Subcutaneous abdominal adipose tissue (tissue), 5 donors: ENCODE data around the gene PLN.

Experiments used
- H3K27ac ChIP-seq: one replicate; pipeline ENCODE4 v1.7.0; 2013; ENCODE audit warnings: low read depth, mild to moderate bottlenecking, inconsistent platforms, low read length, moderate library complexity
- H3K27me3 ChIP-seq, 5 donors: one replicate each; pipeline ENCODE4 v1.7.0; 2013; ENCODE audit warnings: low read length in 5 of 5, inconsistent platforms in 1 of 5; ENCODE audit not compliant: control insufficient read depth in 5 of 5, insufficient read depth in 4 of 5
- H3K36me3 ChIP-seq, 5 donors: one replicate each; pipeline ENCODE4 v1.7.0; 2013; ENCODE audit warnings: low read length in 5 of 5; ENCODE audit not compliant: control insufficient read depth in 5 of 5, insufficient read depth in 5 of 5
- H3K4me1 ChIP-seq, 5 donors: one replicate each; pipeline ENCODE4 v1.7.0; 2013; ENCODE audit warnings: low read length in 5 of 5, mild to moderate bottlenecking in 3 of 5, moderate library complexity in 1 of 5; ENCODE audit not compliant: control insufficient read depth in 5 of 5, insufficient read depth in 5 of 5
- H3K4me3 ChIP-seq, 5 donors: one replicate each; pipeline ENCODE4 v1.7.0; 2013; ENCODE audit warnings: low read length in 5 of 5, low read depth in 1 of 5
- H3K9ac ChIP-seq, 5 donors: one replicate each; pipeline ENCODE4 v1.7.0; 2013; ENCODE audit warnings: low read length in 5 of 5, mild to moderate bottlenecking in 4 of 5, moderate library complexity in 3 of 5
- H3K9me3 ChIP-seq, 5 donors: one replicate each; pipeline ENCODE4 v1.7.0; 2013; ENCODE audit warnings: low read length in 5 of 5; ENCODE audit not compliant: control insufficient read depth in 5 of 5
- donor health status: healthy.
- donor health status: healthy.
- donor health status: healthy.
- donor health status: healthy.
- donor health status: healthy.

Gene PLN

DNA sequence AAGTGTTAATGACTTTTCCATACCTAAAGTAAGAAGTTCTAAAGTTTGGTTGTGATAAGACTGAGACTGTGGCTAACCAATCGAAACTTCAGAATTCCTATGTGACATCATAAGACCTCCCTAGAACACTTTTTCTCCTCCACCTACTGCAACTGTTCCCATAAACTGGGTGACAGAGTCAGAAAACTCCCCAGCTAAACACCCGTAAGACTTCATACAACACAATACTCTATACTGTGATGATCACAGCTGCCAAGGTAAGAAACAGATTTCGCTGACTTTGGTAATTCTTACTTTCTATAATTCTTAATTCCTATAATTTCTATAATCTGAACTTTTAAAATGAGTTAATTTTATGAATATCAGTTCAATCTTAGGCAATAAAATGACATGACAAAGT is at the start of gene PLN:
TSS of gene PLN (plus strand) at position 161 of the 400 bp plus-strand sequence. CDS start 10,626 bp downstream, outside the sequence.
- H3K27ac ChIP-seq: no peak within 1 kb of the TSS
- H3K36me3 ChIP-seq: no peaks in the 10 kb centered on the region
- peaks cover 0 to 19% (median 8%) of the 10 kb centered on the region in 5 donors for H3K4me1 ChIP-seq
- no peaks in the 10 kb centered on the region for H3K27me3 ChIP-seq
- no peaks in the 10 kb centered on the region for H3K9me3 ChIP-seq
- no peak within 1 kb of the TSS for H3K9ac ChIP-seq
- H3K4me3 ChIP-seq: no peak within 1 kb of the TSS

DNA sequence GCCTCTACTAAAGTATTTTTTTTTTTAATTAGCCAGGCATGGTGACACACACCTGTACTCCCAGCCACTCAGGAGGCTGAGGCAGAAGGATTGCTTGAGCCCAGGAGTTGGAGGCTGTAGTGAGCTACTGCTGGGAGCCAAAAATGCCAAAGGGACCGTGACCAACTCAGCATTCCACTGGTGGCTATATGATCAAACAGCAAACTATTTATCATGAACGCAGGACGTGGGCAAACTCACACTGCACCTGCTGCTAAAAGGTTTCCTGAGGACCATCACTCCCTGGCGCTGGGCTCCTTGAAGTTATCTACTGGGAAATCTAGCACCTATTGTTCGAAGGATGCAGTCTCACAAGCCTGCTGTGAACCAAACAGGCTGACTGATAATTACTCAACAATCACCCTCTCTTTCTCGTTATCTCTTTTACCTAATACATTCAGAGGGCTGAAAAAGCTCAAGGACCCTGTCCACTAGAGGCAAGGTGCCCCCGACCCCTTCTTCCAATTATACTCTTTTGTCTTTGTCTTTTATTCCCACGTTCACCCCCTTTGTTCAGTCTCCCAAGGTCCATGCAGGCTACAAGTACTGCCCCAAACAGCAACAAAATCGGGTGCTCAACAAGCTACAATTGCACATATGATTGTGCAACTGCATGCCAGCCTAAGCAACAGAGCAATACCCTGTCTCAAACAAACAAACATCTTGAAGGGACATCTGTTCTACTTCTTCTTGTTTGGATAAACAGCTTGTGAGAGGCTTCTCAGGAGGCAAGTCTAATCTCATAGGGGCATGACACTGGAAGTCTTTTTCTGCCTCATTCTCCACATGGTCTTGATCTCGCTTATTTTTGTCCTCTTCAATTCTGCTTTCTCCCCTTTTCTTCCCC is 47.7 kb upstream of the PLN start:
- Histone ChIP-seq H3K4me1 (no peaks in the 10 kb centered on the region), H3K36me3 (peaks cover 7 to 13% (median 10%) of the 10 kb centered on the region in 5 donors), H3K9ac (no peak overlapping the region), H3K4me3 (no peak overlapping the region), H3K27ac (no peak overlapping the region), H3K9me3 (no peaks in the 10 kb centered on the region), H3K27me3 (no peaks in the 10 kb centered on the region)

DNA sequence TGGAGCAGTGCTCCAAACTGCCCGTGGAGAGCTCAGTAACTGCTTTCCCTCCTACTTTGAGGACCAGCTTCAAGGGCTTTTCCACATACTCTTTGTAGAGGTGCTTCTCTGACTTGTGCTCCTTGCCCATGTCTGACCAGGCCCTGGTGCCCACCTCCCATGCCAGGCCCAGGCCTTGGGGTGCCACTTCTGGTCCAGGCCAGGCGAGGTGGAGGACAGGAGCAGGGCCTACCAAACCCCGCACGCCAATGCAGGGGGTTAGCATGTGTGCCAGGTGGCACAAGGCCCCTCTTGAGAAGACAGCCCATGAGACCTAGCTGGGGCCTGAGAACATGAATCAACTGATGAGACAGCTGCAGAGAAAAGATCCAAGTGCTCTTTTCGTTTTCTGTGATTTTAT is 47.0 kb upstream of the PLN start:
- Histone ChIP-seq H3K27ac (no peak overlapping the region), H3K36me3 (peaks cover 2 to 9% (median 4%) of the 10 kb centered on the region in 5 donors), H3K9ac (no peak overlapping the region), H3K4me3 (no peak overlapping the region), H3K9me3 (no peaks in the 10 kb centered on the region), H3K27me3 (no peaks in the 10 kb centered on the region), H3K4me1 (no peaks in the 10 kb centered on the region)

DNA sequence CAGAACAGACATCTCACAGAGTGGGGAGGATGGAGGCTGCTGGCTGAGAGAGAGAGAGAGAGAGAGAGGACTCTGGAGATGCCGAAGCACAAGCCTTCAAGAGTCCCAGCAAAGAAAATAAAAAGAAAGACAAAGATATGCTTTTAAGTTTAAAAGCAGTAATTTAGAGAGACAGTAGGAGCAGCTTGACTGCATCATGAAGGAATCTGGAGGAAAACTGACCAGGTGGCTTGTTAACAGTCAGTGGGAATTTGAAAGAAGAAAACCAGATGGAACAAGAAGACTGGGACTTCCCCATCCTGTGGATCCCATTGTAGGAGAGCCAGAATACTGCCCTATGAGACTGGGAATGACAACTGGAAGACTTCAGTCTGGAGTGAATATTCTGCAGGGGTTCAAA is 46.3 kb upstream of the PLN start:
- Histone ChIP-seq H3K4me1 (no peaks in the 10 kb centered on the region), H3K36me3 (peaks cover 2 to 9% (median 4%) of the 10 kb centered on the region in 5 donors), H3K27ac (no peak overlapping the region), H3K4me3 (no peak overlapping the region), H3K9ac (no peak overlapping the region), H3K9me3 (no peaks in the 10 kb centered on the region), H3K27me3 (no peaks in the 10 kb centered on the region)

DNA sequence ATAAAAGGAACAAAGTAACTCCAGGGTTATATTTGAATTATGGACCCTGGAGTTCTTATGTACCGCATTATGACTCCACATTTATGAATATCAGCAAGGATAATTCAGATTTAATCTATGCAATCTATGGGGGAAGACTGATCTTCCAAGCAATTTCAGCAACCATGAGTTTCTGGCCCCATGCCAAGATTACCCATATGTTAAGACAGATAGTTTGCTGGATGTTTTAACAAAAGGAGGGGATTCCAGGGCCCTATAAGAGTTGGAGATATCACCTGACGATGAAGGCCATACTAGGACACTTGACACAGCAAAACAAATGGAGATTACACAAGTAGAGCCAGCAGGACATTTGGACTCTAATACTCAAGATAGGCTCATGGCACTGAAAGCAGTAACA is 45.9 kb upstream of the PLN start:
- Histone ChIP-seq H3K4me1 (no peaks in the 10 kb centered on the region), H3K9me3 (no peaks in the 10 kb centered on the region), H3K27me3 (no peaks in the 10 kb centered on the region), H3K4me3 (no peak overlapping the region), H3K36me3 (peaks cover 2 to 9% (median 4%) of the 10 kb centered on the region in 5 donors), H3K27ac (no peak overlapping the region), H3K9ac (no peak overlapping the region)

DNA sequence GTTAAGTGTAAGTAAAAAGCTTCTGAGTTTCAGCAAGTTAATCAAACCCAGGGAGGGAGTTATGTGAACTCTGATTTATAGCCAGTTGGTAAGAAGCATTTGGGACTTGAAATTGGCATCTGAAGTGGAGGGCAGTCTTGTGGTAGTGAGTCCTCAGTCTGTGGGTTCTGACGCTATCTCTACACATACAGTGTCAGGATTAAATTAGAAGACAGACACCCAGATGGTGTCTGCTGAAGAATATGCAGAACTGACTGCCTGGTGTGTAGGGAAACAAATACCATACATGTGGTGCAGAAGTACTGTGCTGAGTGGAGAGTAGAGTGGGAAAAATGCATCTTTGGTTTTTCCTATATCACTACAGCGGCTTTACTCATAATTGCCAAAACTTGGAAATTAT is 43.5 kb upstream of the PLN start:
- Histone ChIP-seq H3K9ac (no peak overlapping the region), H3K36me3 (peaks cover 2 to 9% (median 4%) of the 10 kb centered on the region in 5 donors)

DNA sequence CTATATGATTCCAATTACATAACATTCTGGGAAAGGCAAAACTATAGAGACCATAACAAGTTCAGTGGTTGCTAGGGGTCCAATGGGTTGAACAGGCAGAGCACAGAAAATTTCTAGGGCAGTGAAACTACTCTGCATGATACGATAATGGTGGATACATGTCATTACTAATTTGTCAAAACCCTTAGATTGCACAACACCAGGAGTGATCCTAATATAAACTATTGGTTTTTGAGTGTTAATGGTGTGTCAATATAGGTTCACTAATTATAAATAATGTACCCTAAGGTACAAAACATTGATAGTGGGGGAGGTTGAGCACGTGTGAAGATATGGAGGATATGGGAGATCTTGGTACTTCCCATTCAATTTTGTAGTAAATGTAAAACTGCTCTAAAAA is 42.4 kb upstream of the PLN start:
- Histone ChIP-seq H3K4me3 (no peak overlapping the region), H3K27me3 (no peaks in the 10 kb centered on the region), H3K4me1 (no peaks in the 10 kb centered on the region), H3K27ac (no peak overlapping the region), H3K9ac (no peak overlapping the region), H3K9me3 (no peaks in the 10 kb centered on the region), H3K36me3 (peaks cover 2 to 9% (median 4%) of the 10 kb centered on the region in 5 donors)

More for the DNA sequence above, 43.5 kb upstream of the PLN start:
- no peak overlapping the region for H3K4me3 ChIP-seq
- no peaks in the 10 kb centered on the region for H3K4me1 ChIP-seq
- H3K27me3 ChIP-seq: no peaks in the 10 kb centered on the region
- no peak overlapping the region for H3K27ac ChIP-seq
- no peaks in the 10 kb centered on the region for H3K9me3 ChIP-seq

DNA sequence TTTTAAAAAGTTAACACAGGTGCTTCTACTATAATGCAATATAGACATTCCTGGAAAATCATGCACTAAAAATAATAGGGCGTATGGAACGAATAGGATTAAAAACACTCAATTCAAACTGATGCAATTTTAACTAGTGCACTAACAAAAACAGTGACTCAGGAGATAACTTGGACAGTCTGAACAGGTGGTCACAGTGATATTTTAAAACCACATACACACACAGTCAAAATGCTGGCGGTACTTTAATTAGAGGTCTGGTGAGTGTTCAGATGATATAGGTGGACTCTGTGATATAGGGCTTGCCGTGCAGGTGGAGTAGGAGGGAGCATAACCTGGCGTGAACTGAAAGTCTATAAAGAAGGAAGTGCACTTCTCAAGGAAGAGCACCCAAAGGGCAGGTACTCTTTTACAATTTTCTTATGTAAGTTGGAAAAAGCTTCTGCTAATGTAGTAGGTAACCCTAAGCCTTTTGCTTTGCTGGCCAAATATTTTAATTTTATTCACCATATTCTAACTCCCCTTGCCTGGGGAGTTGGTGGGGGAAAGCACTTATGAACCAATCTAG is 41.9 kb upstream of the PLN start:
- peaks cover 2 to 7% (median 4%) of the 10 kb centered on the region in 5 donors for H3K36me3 ChIP-seq
- no peak overlapping the region for H3K4me3 ChIP-seq
- H3K27ac ChIP-seq: no peak overlapping the region
- no peaks in the 10 kb centered on the region for H3K27me3 ChIP-seq
- H3K9me3 ChIP-seq: no peaks in the 10 kb centered on the region
- no peaks in the 10 kb centered on the region for H3K4me1 ChIP-seq
- H3K9ac ChIP-seq: no peak overlapping the region

DNA sequence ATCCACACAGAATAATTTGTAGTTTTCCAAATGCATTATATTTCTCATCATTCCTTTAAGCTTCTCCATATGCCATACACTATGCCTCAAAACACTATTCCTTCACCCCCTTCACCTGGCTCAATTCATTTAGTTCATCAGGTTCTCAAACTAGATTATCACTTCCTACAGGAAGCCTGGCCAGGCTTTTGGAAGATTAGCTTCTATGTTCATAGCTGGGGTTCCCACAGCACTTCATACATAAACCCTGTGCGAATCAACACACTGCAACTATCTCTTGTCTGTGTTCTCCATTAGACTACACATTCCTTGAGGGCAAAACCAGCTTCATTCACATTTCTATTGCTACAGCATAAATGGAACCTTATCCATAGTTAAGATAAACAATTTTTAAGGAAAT is 40.5 kb upstream of the PLN start:
- Histone ChIP-seq H3K27me3 (no peaks in the 10 kb centered on the region), H3K9me3 (no peaks in the 10 kb centered on the region), H3K4me1 (peaks cover 0 to 4% (median 0%) of the 10 kb centered on the region in 5 donors), H3K4me3 (no peak overlapping the region), H3K36me3 (peaks cover 2 to 7% (median 6%) of the 10 kb centered on the region in 5 donors), H3K27ac (no peak overlapping the region), H3K9ac (no peak overlapping the region)

DNA sequence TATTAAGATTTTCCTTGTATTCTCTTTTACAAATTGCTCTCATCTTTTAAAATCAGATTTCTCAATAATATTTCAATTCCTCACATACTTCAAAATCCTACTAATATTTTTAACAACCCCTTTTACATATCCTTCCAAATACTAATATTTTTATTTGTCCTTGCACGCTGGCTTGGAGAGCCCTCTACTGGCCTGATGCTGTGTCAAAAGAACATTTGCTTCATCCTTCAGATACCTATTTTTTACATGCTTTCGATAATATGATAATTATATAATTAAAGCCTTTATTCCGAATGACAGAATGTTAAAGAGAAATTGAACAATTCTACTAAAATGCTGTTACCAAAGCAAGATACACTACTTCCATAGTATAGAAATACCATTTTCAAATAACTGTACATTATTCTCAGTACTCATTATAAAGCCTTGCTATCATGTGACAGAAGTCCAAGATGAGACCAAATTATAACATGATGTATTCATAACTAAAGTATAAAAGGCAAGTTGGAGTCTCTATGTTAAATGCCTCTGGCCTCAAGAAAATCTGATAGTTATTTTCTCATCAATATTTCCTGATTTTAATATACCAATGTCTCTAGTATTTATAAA is 39.0 kb upstream of the PLN start:
- Histone ChIP-seq H3K4me1 (peaks cover 0 to 4% (median 0%) of the 10 kb centered on the region in 5 donors), H3K27ac (no peak overlapping the region), H3K9ac (no peak overlapping the region), H3K27me3 (no peaks in the 10 kb centered on the region), H3K4me3 (no peak overlapping the region), H3K9me3 (no peaks in the 10 kb centered on the region), H3K36me3 (peaks cover 2 to 7% (median 6%) of the 10 kb centered on the region in 5 donors)
